ENCODE data around the gene ASCL2.

ASCL2 gene

DNA sequence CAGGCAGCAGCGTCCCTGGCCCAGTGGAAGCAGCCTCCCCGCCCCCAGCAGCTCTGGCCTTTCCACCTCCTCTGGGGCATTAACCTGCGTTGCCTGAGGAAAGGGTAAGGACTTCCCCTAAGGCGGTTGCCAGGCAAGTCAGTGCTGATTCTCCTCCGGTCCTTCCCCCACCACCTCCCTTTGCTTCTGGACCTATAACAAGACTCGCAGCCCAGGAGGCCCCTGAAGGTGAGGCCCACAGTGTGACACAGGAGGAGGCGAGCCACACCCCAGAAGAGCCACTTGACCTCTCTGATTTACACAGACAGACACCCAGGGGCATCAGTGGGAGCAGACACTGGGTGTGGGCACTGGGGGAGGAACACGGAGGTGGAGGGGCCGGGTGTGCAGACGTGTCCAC, 35.4 kb downstream of the ASCL2 start:
- no peak for DNase-seq (ENCODE audit: low read depth in 2 of 2)

DNA sequence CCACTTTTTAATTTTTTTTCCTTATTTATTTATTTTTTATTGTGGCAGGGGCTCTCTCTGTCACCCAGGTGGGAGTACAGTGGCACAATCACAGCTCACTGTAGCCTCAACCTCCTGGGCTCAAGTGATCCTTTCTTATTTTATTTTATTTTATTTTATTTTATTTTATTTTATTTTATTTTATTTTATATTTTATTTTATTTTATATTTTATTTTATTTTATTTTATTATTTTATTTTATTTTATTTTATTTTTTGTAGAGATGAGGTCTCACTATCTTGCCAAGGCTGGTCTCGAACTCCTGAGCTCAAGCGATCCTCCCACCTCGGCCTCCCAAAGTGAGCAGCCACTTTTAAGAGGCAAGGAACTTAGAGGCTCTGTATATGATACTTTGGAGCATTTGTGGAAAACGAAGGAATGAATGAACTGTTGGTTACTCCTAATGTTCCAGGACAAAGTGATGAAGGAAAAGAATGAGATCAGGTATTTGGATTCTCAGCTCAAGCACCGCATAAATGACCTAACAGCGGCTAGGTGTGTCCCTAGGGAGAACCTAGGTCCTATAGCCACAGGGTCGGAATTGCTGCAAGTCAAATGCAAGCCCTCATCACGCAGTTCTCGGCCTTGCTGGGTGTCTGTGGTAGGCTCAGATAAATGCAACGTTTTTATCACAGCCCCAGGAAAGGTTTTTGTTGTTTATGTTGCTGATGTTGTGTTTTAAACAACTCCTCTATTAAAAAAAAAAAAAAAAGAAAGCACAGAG, 36.5 kb downstream of the ASCL2 start:
- DNase-seq (ENCODE audit: low read depth in 2 of 2) = no peak

DNA sequence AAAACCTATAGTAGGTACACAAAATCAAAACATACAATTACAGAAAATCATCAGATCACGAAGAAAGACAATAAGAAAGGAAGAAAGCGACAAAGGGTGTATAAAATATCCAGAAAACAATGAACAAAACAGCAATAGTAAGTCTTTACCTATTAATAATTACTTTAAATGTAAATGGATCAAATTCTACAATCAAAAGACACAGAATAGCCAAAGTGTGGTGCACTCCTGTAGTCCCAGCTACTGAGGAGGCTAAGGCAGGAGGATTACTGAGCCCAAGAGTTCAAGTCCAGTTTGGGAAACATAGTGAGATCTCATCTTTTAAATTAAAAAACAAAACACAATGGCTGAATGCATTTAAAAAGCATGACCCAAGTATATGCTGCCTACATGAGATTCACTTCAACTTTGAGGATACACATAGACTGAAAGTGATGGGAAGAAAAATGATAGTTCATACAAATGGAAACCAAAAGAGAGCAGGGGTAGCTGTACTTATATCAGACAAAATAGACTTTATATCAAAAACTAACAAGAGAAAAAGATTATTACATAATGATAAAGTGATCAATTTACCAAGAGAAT, 40.6 kb downstream of the ASCL2 start:
- no peak for DNase-seq (ENCODE audit: low read depth in 2 of 2)

DNA sequence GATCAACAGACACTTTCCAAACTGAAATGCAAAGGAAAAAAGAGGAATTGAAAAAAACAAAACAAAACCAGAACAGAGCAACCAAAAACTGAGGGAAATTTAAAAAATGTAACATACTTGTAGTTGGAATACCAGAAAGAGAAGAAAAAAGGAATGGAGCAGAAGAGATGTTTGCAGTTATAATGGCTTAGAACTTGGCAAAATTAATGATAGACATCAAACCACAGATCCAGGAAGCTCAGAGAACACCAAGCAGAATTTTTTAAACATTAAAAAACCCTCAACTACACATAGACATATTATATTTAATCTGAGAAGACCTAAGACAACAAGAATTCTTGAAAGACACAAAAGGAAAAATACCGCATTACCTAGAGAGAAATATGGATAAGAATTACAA, 46.1 kb downstream of the ASCL2 start:
- DNase-seq (ENCODE audit: low read depth in 2 of 2) = no peak

DNA sequence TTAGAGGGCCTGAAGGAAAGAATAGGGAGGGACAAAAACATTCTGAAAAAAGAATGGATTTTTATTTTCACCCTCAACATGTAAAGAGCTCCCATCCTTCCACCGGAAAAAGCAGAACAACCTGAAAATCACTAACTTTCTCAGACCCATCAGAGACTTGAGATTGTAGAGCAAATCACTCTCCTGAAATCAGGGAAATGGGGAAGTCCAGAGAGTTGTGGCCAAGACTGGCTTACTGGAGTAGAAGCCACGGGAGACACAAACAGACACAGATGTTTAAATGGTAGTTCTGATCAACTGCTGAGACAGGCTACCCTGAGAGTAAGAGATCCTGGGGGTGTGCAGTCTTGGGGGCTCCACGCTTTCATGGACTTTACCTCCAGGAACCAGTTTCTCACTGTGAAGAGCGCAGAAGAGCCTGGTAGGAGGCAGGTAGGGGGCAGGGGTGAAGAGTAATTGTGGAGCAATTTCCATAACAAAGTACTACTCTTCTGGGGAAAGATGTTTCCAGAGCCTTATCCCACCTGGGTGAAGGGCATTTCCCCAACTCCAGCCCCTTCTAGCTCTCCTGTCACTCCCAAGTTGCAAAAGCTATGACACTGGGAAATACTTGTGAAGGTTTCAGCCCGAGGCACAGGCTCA, 47.1 kb downstream of the ASCL2 start:
- no peak for DNase-seq (ENCODE audit: low read depth in 2 of 2)

DNA sequence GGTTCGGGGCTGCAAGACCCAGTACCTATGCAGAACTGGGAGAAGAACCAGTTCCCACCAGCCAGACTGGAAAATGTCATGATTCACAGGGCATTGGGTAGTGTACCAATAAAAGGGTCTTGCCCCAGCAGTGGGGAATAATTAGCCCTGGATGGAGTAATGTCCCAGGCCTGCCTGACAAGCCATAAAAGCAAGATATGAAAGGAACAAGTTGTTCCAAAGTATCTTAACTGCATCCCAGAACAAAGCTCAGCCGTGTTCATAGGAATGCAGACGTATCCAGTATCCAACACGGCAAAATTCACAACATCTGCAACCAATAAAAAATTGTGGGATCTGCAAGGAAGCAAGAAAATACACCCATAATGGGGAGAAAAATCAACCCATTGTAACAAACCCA, 47.9 kb downstream of the ASCL2 start:
- DNase-seq (ENCODE audit: low read depth in 2 of 2) = no peak

DNA sequence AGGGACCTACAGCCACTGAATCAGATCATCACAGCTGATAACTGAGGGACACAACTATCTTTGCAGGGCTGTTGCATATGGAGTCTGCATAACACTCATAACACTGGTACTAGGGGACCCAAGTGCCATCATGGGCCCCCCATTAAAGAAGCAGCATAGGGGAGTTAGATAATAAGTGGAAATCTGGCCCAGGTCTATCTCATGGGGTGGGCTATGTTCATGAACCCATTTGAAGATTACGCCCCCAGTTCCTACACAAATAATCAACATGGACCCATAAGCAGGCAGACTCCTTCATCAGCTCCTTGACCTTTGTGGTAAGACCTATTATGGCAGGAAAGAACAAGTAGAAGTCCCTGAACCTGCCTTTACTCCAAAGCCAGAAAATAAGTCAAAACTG, 48.8 kb downstream of the ASCL2 start:
- DNase-seq (ENCODE audit: low read depth in 2 of 2) = no peak

DNA sequence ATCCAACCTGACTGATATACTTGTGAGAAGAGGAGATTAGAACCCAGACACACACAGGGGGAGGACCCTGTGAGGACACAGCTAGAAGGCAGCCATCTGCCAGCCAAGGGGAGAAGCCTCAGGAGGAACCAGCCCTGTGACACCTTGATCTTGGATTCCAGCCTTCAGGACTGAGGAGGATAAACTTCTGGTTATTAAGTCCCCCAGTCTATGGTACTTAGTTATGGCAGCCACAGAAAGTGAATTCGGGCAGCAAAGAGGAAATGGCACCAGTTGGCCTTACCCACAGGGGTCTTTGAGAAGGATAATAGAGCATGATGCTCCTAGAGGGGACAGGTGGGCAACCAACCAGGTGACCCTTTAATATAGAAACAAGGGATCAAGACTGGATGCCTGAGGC, 49.4 kb downstream of the ASCL2 start:
- no peak for DNase-seq (ENCODE audit: low read depth in 2 of 2)

DNA sequence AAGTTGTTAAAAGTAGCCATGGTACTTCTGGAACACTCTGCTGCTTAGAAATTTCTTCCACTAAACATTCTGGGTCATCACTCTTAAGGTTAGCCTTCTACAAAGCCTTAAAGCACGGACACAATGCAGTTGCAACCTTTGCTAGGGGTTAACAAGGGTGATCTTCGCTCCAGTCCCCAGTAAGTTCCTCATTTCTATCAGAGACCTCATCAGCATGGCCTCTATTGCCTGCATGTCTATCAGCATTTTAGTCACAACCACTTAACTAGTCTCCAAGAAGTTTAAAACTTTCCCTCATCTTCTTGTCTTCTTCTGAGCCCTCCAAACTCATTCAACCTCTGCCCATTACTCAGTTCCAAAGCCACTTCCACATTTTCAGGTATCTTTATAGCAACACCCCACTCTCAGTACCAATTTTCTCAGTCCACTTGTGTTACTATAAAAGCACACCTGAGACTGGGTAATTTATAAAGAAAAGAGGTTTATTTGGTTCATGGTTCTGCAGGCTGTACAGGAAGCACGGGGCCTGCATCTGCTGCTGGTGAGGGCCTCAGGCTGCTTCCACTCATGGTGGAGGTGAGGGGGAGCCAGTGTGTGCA, 50.1 kb downstream of the ASCL2 start:
- no peak for DNase-seq (ENCODE audit: low read depth in 2 of 2)

DNA sequence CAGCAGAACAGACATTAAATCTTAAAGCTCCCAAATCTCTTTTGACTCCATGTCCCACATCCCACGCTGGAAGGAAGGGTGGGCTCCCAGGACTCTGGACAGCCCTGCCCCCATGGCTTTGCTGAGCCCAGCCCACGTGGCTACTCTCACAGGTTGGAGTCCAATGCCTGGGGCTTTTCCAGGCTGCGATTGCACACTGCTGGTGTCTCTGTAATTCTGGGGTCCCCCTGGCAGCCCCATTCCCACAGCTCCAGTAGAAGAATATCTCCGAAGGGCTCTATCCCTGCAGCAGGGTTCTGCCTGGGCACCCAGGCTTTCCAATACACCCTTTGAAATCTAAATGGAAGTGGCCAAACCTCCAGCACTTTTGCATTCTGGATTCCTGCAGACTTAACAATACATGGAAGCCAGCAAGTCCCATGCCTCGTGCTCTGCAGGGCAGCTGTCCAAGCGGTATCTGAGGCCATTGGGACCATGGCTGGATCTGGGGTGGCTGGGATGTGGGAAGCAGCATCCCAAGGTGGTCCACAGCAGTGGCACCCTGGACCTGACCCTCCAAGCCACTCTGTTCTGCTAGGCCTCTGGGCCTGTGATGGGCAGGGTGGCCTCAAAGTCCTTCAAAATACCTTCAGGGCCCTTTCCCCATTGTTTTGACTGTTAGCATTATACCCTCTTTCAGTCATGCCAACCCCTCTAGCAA, 50.9 kb downstream of the ASCL2 start:
- no peak for DNase-seq (ENCODE audit: low read depth in 2 of 2)

Measured in stimulated activated CD8-positive, alpha-beta memory T cell treated with anti-CD3 and anti-CD28 coated beads, Interleukin-15, amount 100 ng/mL, for 48 hours (primary cell).